GM12878 (cell line): ENCODE results near the gene ULK4.

Experiments
- CBX3 ChIP-seq: fragments of 200-600 bp; sonication (generic); IDR thresholded peaks from 2 replicates; pipeline ENCODE4 v1.6.1; 2016; ENCODE audit warnings: low read depth, borderline replicate concordance
- CEBPB ChIP-seq, 2 experiments: fragments of 150-350 bp in 1 of 2; IDR thresholded peaks; 2 replicates each; pipeline ENCODE4 v1.6.1; 2012 to 2014; ENCODE audit warnings: low read depth in 2 of 2, low read length in 2 of 2, borderline replicate concordance in 1 of 2, inconsistent platforms in 1 of 2
- CHD4 ChIP-seq: fragments of 200-600 bp; sonication (generic); IDR thresholded peaks from 2 replicates; pipeline ENCODE4 v1.6.1; 2016; ENCODE audit warnings: mild to moderate bottlenecking
- HCFC1 ChIP-seq: fragments of 150-350 bp; IDR thresholded peaks from 2 replicates; pipeline ENCODE4 v1.6.1; 2014; ENCODE audit warnings: low read length
- HDGF ChIP-seq: fragments of 450-650 bp; IDR thresholded peaks from 2 replicates; pipeline ENCODE4 v1.6.1; 2016; ENCODE audit warnings: antibody characterized with exemption
- MTA2 ChIP-seq: fragments of 450-650 bp; IDR thresholded peaks from 2 replicates; pipeline ENCODE4 v1.6.1; 2016; ENCODE audit warnings: low read depth, mild to moderate bottlenecking, moderate library complexity
- NBN ChIP-seq: fragments of 450-650 bp; IDR thresholded peaks from 2 replicates; pipeline ENCODE4 v1.6.1; 2016
- NFYB ChIP-seq: IDR thresholded peaks from 2 replicates; pipeline ENCODE4 v1.6.1; 2011; ENCODE audit warnings: low read depth, mild to moderate bottlenecking, low read length, improper control_type of control experiment, moderate library complexity; ENCODE audit not compliant: insufficient read depth
- POLR2A ChIP-seq: IDR thresholded peaks from 2 replicates; pipeline ENCODE4 v1.6.1; 2011; ENCODE audit warnings: low read depth, mild to moderate bottlenecking, low read length
- POLR2AphosphoS5 ChIP-seq: IDR thresholded peaks from 2 replicates; pipeline ENCODE4 v1.6.1; 2011; ENCODE audit warnings: mild to moderate bottlenecking, low read length, inconsistent platforms
- RB1 ChIP-seq: fragments of 450-650 bp; formaldehyde crosslinking; IDR thresholded peaks from 2 replicates; pipeline ENCODE4 v1.6.1; 2017; ENCODE audit warnings: mild to moderate bottlenecking, borderline replicate concordance
- TCF12 ChIP-seq: IDR thresholded peaks from 2 replicates; pipeline ENCODE4 v1.6.1; 2011; ENCODE audit warnings: low read depth, mild to moderate bottlenecking, low read length
- TF ChIP-seq, protein P1 (sequence below), 3 experiments: IDR thresholded peaks in 2 of 3; conservative IDR thresholded peaks in 1 of 3; 2 replicates each; pipeline ENCODE4 v1.5.1; 2011; ENCODE audit warnings: low read depth in 3 of 3, low read length in 3 of 3, mild to moderate bottlenecking in 3 of 3, control low read depth in 2 of 3, moderate library complexity in 2 of 3, inconsistent platforms in 1 of 3, mixed read lengths in 1 of 3; ENCODE audit not compliant: control insufficient read depth in 2 of 3, insufficient read depth in 1 of 3; ENCODE audit errors: extremely low read depth in 1 of 3
- TF ChIP-seq, protein P2 (sequence below): IDR thresholded peaks from 2 replicates; pipeline ENCODE4 v1.6.1; 2011; ENCODE audit warnings: low read depth, low read length, improper control_type of control experiment, borderline replicate concordance

DNA sequence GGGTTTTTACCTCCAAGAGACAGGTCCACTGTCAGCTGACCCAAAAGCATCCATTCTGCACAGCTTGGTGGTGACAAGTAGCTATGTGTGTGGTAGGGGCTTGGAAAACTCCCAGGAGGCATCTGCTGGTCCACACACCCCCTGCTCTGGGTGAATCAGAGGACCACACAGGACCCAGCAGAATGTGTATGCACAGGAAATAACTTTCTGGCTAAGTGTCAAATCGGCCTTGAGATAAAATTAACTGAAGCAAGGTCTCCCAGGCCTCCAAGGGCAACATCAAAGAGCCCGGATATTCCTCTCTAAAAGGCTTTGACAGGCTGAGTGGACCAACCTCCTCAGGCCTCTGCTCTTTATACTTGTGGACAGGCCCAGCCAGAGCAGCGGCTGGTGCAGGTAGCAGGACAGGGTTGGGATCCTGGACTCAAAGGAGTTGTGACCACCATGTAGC lies 696.1 kb downstream of the ULK4 start:
- TF ChIP-seq MTA2 (no peak), CBX3 (no peak), POLR2AphosphoS5 (no peak), RB1 (no peak), CHD4 (no peak), HCFC1 (no peak), HDGF (no peak), POLR2A (no peak), NFYB (no peak), CEBPB (IDR thresholded peaks at IDR 0.05; ENCODE audit: borderline replicate concordance in 1 of 2, low read depth in 2 of 2, low read length in 2 of 2) (no peak), NBN (no peak), TCF12 (no peak)
- TF ChIP-seq, protein P1, sequence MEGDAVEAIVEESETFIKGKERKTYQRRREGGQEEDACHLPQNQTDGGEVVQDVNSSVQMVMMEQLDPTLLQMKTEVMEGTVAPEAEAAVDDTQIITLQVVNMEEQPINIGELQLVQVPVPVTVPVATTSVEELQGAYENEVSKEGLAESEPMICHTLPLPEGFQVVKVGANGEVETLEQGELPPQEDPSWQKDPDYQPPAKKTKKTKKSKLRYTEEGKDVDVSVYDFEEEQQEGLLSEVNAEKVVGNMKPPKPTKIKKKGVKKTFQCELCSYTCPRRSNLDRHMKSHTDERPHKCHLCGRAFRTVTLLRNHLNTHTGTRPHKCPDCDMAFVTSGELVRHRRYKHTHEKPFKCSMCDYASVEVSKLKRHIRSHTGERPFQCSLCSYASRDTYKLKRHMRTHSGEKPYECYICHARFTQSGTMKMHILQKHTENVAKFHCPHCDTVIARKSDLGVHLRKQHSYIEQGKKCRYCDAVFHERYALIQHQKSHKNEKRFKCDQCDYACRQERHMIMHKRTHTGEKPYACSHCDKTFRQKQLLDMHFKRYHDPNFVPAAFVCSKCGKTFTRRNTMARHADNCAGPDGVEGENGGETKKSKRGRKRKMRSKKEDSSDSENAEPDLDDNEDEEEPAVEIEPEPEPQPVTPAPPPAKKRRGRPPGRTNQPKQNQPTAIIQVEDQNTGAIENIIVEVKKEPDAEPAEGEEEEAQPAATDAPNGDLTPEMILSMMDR (IDR thresholded peaks at IDR 0.05 in 2 of 3, conservative IDR thresholded peaks at IDR 0.05 in 1 of 3; ENCODE audit: control insufficient read depth in 2 of 3, extremely low read depth in 1 of 3, insufficient read depth in 1 of 3, low read depth in 3 of 3, low read length in 3 of 3), result no peak
- TF ChIP-seq, protein P2, sequence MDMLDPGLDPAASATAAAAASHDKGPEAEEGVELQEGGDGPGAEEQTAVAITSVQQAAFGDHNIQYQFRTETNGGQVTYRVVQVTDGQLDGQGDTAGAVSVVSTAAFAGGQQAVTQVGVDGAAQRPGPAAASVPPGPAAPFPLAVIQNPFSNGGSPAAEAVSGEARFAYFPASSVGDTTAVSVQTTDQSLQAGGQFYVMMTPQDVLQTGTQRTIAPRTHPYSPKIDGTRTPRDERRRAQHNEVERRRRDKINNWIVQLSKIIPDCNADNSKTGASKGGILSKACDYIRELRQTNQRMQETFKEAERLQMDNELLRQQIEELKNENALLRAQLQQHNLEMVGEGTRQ, result no peak
